DOHH2 (cell line): Measurements from ENCODE around the gene BPIFA1.

Experiments
- H3F3A ChIP-seq: fragments of 200-600 bp; sonication (generic), shearing (Covaris generic); 2 replicates; pipeline ENCODE4 v1.6.0; 2016; ENCODE audit warnings: antibody characterized with exemption, mild to moderate bottlenecking; ENCODE audit not compliant: control insufficient read depth, insufficient read depth
- H3K27ac ChIP-seq: fragments of 200-600 bp; sonication (generic); 2 replicates; pipeline ENCODE4 v1.5.1; 2014; ENCODE audit warnings: low read depth, mild to moderate bottlenecking, low read length, moderate library complexity
- H3K27me3 ChIP-seq: fragments of 200-600 bp; sonication (generic); 2 replicates; pipeline ENCODE4 v1.6.1; 2014; ENCODE audit warnings: mild to moderate bottlenecking, low read length, mixed read lengths; ENCODE audit not compliant: control insufficient read depth
- H3K36me3 ChIP-seq: fragments of 200-600 bp; sonication (generic); 2 replicates; pipeline ENCODE4 v1.6.1; 2014; ENCODE audit warnings: mild to moderate bottlenecking, low read length, moderate library complexity, mixed read lengths; ENCODE audit not compliant: control insufficient read depth
- H3K4me1 ChIP-seq: fragments of 200-600 bp; sonication (generic); 2 replicates; pipeline ENCODE4 v1.6.1; 2014; ENCODE audit warnings: mild to moderate bottlenecking, low read length, mixed read lengths; ENCODE audit not compliant: control insufficient read depth
- H3K4me2 ChIP-seq: fragments of 200-600 bp; sonication (generic); 2 replicates; pipeline ENCODE4 v1.6.0; 2014; ENCODE audit warnings: mild to moderate bottlenecking, low read length, moderate library complexity
- H3K4me3 ChIP-seq: fragments of 200-600 bp; sonication (generic); 2 replicates; pipeline ENCODE4 v1.5.1; 2014; ENCODE audit warnings: mild to moderate bottlenecking, low read length, mixed read lengths
- H3K79me2 ChIP-seq: fragments of 200-600 bp; sonication (generic); 2 replicates; pipeline ENCODE4 v1.6.1; 2014; ENCODE audit warnings: mild to moderate bottlenecking, low read length, mixed read lengths; ENCODE audit not compliant: control insufficient read depth
- H3K9me2 ChIP-seq: fragments of 200-600 bp; sonication (generic); replicated peaks from 2 replicates; pipeline ENCODE4 v1.6.1; 2014; ENCODE audit warnings: mild to moderate bottlenecking, low read length, mixed read lengths; ENCODE audit not compliant: control insufficient read depth
- H3K9me3 ChIP-seq: fragments of 200-600 bp; sonication (generic); 2 replicates; pipeline ENCODE4 v1.6.1; 2014; ENCODE audit warnings: antibody characterized with exemption, low read length, mixed read lengths; ENCODE audit not compliant: control insufficient read depth, insufficient read depth
- H4K20me1 ChIP-seq: fragments of 200-600 bp; sonication (generic); 2 replicates; pipeline ENCODE4 v1.6.0; 2014; ENCODE audit warnings: low read depth, mild to moderate bottlenecking, antibody characterized with exemption, low read length, moderate library complexity; ENCODE audit not compliant: control insufficient read depth, insufficient read depth
- EZH2phosphoT487 ChIP-seq: fragments of 200-600 bp; sonication (generic); IDR thresholded peaks from 2 replicates; pipeline ENCODE4 v1.6.1; 2017; ENCODE audit warnings: borderline replicate concordance, mild to moderate bottlenecking, antibody characterized with exemption, low read length, moderate library complexity, mixed read lengths
- TF ChIP-seq, protein P1 (sequence below): fragments of 200-600 bp; sonication (generic); IDR thresholded peaks from one replicate; pipeline ENCODE4 v1.5.1; 2014; ENCODE audit warnings: antibody characterized with exemption, mild to moderate bottlenecking, low read depth, low read length; ENCODE audit not compliant: poor library complexity, severe bottlenecking

Gene BPIFA1

DNA sequence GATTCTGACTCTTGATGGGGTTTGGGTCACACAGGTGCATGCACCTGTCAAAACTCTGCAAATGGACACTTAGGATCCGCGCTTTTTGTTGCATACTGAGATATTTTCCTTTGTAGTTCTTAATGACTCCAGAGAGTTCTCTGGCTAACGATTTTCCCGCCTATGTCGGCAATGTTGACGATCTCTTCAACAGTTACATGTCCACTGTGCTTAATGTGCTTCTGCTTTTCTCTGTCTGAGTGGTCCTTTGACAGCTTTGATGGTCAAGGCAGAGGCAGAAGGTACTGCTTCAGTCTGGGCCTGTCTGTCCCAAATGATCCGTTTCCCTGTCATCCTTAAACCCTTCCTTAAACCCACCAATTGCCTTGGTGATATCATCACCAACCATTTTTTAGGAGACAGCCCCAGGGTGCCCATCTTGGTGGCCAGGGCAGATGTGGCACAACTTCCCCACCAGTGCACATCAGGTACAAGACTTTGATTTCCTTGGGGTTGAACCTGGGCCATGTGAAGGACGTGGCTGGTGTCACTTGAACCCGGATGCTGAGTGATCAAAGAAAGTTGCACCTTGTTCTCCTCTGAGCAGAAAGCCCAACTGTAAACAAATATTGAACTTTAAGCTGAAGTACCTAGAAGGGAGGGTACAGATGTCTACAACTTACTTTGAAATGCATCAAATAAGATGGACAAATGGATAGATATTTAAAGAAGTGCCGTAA lies 36.5 kb downstream of the BPIFA1 start:
- Histone ChIP-seq H3K36me3 (no peaks in the 10 kb centered on the region), H3K79me2 (no peaks in the 10 kb centered on the region), H3F3A (no peaks in the 10 kb centered on the region), H3K9me3 (no peaks in the 10 kb centered on the region), H3K27me3 (peaks cover 7% of the 10 kb centered on the region), H3K4me3 (no peak overlapping the region), H3K27ac (no peak overlapping the region), H3K4me2 (no peak overlapping the region), H3K4me1 (no peaks in the 10 kb centered on the region), H3K9me2 (no peaks in the 10 kb centered on the region), H4K20me1 (no peaks in the 10 kb centered on the region)
- TF ChIP-seq, protein P1, sequence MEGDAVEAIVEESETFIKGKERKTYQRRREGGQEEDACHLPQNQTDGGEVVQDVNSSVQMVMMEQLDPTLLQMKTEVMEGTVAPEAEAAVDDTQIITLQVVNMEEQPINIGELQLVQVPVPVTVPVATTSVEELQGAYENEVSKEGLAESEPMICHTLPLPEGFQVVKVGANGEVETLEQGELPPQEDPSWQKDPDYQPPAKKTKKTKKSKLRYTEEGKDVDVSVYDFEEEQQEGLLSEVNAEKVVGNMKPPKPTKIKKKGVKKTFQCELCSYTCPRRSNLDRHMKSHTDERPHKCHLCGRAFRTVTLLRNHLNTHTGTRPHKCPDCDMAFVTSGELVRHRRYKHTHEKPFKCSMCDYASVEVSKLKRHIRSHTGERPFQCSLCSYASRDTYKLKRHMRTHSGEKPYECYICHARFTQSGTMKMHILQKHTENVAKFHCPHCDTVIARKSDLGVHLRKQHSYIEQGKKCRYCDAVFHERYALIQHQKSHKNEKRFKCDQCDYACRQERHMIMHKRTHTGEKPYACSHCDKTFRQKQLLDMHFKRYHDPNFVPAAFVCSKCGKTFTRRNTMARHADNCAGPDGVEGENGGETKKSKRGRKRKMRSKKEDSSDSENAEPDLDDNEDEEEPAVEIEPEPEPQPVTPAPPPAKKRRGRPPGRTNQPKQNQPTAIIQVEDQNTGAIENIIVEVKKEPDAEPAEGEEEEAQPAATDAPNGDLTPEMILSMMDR = no peak
- TF ChIP-seq EZH2phosphoT487 = no peak

DNA sequence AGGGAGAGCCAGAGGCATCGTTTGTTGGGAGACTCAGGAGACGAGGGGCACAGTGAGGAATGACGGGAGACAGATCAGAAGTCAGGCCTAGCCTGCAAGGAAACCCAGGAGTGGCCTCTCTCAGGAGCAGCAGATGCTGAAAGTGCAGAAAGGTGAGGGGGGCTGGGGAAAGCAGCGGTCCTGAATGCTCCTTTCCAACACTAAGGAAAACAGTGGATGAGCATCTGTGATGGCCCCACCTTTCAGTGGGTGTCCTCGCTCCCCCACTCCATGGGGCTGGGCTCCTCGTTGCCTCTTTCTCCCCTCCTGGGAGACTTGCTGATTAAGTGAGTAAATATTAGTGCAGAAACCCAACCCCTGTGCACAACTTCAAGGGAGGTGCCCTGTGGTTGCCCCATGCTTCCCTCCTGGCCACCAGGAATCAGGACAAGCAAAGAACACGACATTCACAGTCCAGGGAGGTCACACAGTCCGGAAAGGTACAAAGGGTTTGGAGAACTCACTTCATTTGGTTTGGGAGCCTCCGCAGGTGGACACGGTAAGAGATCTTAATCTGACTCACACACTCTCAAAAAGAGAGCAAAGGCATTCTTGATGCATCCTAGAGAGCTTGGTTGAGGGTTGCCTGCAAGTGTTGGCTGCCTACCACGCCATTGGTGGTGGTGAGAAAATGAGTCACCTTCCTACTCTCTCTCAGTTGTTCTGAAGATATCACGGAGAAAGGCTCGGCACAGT lies 37.5 kb downstream of the BPIFA1 start:
- Histone ChIP-seq H3K4me2 (no peak overlapping the region), H4K20me1 (no peaks in the 10 kb centered on the region), H3K79me2 (no peaks in the 10 kb centered on the region), H3K9me3 (no peaks in the 10 kb centered on the region), H3K4me1 (no peaks in the 10 kb centered on the region), H3K27me3 (peaks cover 14% of the 10 kb centered on the region), H3K9me2 (no peaks in the 10 kb centered on the region), H3F3A (no peaks in the 10 kb centered on the region), H3K27ac (no peak overlapping the region), H3K4me3 (no peak overlapping the region), H3K36me3 (no peaks in the 10 kb centered on the region)
- TF ChIP-seq, protein P1 = no peak
- TF ChIP-seq EZH2phosphoT487 = no peak

DNA sequence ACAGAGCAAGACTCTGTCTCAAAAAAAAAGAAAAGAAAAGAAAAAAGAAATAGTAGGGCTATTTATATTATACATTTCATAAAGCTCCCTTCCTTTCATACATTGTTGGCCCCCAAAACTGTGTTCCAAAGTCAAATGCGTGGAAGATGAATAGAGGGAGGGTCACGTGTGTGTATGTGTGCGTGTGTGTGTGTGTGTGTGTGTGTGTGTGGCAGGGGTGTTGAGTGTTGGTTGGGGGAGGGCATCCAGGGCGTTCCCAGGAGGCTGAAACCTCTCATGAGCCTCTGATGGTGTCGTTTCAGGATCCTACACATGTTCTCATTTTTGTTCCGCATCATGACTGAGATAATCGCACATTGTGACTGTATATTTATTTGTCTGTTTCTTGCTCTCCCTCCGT lies 39.4 kb downstream of the BPIFA1 start:
- Histone ChIP-seq H4K20me1 (no peaks in the 10 kb centered on the region), H3K4me2 (no peak overlapping the region), H3K9me2 (no peaks in the 10 kb centered on the region), H3K4me1 (no peaks in the 10 kb centered on the region), H3K36me3 (no peaks in the 10 kb centered on the region), H3K27ac (no peak overlapping the region), H3K4me3 (no peak overlapping the region), H3K9me3 (no peaks in the 10 kb centered on the region), H3K27me3 (peaks cover 17% of the 10 kb centered on the region), H3F3A (no peaks in the 10 kb centered on the region), H3K79me2 (no peaks in the 10 kb centered on the region)
- TF ChIP-seq, protein P1 = no peak
- no peak for TF ChIP-seq EZH2phosphoT487
